OCI-LY1 (cell line): ENCODE results near the gene HSPA12A.

Source experiments
- CTCF ChIP-seq: fragments of 200-600 bp; sonication (generic), shearing (Covaris generic); IDR thresholded peaks from 2 replicates; pipeline ENCODE4 v1.5.1; 2017; ENCODE audit warnings: mild to moderate bottlenecking, antibody characterized with exemption, low read length, moderate library complexity, mixed read lengths
- EZH2 ChIP-seq: fragments of 200-600 bp; sonication (generic), shearing (Covaris generic); IDR thresholded peaks from 2 replicates; pipeline ENCODE4 v1.8.0; 2017; ENCODE audit warnings: borderline replicate concordance, mixed run types, mild to moderate bottlenecking, antibody characterized with exemption, low read length, moderate library complexity, mixed read lengths

DNA sequence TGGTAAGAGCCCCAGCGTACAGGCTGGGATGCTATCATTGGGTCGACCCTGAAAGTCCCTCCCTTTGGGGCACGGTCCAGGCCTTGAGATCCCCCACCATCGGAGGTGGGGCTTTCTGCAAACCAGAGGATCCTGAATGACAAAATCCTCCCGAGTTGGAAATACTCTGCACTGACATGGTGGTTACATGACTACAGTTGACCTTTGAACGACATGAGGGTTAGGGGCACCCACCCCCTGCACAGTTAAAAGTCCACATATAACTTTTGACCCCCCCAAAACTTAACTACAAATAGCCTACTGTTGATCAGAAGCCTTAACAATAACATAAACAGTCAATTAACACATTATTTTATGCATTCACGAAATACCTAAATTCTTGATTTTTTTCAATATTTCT lies 13.1 kb downstream of the HSPA12A start:
- TF ChIP-seq CTCF (no peak), EZH2 (no peak)
